ENCODE measurements around the gene FITM1. TPM values are rescaled to one million over a fixed set of nuclear protein-coding genes. Genes with fewer than 3 reads are reported as not detected.
A peak's percentile ranks its signal among the peaks of the same experiment; 100 is the strongest.

The FITM1 gene
- total RNA-seq, 1 donor from 2014 or later, result 0.42 TPM

DNA sequence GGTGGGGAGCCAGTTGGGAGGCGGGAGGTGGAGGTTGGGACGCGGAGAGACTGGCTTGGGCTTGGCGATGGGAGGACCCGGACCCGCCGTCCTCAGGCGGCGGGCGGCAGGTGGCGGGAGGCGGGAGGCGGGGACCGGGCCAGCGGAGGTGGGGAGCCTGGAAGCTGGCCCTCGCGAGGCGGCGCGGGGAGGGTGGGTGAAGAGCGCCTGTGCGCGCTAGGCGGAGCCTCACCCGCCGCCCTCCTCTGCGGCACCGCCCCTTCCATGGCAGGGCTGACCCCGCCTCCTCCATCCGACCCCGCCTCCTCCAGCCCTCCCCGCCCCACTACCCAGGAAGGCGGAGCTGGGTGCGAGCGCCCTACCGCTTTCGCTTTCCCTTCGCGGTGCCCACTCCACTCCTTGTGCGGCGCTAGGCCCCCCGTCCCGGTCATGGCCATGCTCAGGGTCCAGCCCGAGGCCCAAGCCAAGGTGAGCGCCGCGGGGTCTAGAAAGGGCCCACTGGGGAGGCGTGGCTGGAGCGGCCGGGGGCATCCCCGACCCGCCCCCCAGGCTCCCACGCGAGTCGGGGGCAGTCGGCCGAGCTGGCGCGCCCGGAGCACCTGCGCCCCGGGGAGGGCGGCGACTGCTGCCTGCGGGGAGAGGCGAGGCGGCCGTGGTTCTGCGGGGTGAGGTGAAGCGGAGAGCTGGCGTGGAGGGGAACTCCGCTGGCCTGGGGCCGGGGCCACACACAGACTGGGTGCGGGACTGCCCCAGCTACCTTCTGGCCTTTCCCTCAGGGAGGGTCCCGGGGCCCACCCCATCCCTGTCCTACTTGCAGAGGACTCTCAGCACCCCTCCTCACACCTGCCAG lies 5.6 kb downstream of the FITM1 start, which contains the start of gene PSME1:
PSME1 (plus strand) TSS at position 361 of the 850 bp plus-strand sequence; CDS start at position 430, 69 bp downstream.
- Mint-ChIP-seq H3K4me1 (peaks cover 43% of the 10 kb centered on the region), H3K36me3 (ENCODE audit: low read depth) (peaks cover 9% of the 10 kb centered on the region), H3K9me3 (no peaks in the 10 kb centered on the region), H3K27me3 (ENCODE audit: low read depth) (no peaks in the 10 kb centered on the region), H3K27ac (ENCODE audit: unreplicated experiment) (no peak within 1 kb of the TSS), H3K4me3 (peak within 1 kb of the TSS; percentile 91)
- DNase-seq (ENCODE audit: low read depth, low spot score), result peak; percentile 87
- TF ChIP-seq, protein P1, sequence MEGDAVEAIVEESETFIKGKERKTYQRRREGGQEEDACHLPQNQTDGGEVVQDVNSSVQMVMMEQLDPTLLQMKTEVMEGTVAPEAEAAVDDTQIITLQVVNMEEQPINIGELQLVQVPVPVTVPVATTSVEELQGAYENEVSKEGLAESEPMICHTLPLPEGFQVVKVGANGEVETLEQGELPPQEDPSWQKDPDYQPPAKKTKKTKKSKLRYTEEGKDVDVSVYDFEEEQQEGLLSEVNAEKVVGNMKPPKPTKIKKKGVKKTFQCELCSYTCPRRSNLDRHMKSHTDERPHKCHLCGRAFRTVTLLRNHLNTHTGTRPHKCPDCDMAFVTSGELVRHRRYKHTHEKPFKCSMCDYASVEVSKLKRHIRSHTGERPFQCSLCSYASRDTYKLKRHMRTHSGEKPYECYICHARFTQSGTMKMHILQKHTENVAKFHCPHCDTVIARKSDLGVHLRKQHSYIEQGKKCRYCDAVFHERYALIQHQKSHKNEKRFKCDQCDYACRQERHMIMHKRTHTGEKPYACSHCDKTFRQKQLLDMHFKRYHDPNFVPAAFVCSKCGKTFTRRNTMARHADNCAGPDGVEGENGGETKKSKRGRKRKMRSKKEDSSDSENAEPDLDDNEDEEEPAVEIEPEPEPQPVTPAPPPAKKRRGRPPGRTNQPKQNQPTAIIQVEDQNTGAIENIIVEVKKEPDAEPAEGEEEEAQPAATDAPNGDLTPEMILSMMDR (conservative IDR thresholded peaks at IDR 0.05), result no peak

DNA sequence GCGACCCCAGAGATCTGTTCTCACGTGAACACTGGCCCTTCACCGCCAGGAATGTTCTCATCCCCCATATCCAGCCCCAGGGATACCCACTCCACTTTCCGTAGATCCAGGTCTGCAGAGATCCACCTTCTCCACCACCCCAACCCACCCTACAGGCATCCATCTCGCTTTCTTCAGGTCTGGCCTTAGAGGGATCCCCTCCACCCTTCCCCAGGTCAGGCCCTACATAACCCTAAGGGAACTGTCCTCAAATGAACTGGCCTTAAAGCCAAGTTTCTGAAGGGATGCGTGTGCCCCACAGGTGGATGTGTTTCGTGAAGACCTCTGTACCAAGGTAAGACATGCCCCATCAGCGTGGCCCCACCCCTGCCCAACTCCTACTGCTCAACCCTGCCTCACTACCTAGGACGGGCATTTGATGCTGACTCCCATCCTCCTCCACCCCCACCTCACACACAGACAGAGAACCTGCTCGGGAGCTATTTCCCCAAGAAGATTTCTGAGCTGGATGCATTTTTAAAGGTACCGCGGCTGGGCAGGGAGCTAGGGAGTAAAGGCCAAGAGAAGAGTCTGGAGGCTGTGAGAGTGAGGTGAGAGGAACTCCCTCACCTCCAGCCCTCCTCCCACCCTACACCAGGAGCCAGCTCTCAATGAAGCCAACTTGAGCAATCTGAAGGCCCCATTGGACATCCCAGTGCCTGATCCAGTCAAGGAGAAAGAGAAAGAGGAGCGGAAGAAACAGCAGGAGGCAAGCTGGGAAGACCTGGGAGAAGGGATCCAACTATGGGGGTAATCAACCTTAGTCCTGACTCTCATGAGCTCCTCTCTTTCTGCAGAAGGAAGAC lies 6.4 kb downstream of the FITM1 start:
- Mint-ChIP-seq H3K4me3 (peak overlapping the region; percentile 89), H3K36me3 (ENCODE audit: low read depth) (peaks cover 9% of the 10 kb centered on the region), H3K27ac (ENCODE audit: unreplicated experiment) (no peak overlapping the region), H3K9me3 (no peaks in the 10 kb centered on the region), H3K27me3 (ENCODE audit: low read depth) (no peaks in the 10 kb centered on the region), H3K4me1 (peaks cover 47% of the 10 kb centered on the region)
- no peak for DNase-seq (ENCODE audit: low read depth, low spot score)
- TF ChIP-seq, protein P1 (conservative IDR thresholded peaks at IDR 0.05), result no peak

GRCh38 chr14:24137529-24138395 lies 7.3 kb downstream of the FITM1 start:
- Mint-ChIP-seq H3K36me3 (ENCODE audit: low read depth) (peaks cover 9% of the 10 kb centered on the region), H3K27me3 (ENCODE audit: low read depth) (no peaks in the 10 kb centered on the region), H3K4me1 (peaks cover 48% of the 10 kb centered on the region), H3K27ac (ENCODE audit: unreplicated experiment) (peak overlapping the region; percentile 71), H3K9me3 (no peaks in the 10 kb centered on the region), H3K4me3 (peak overlapping the region; percentile 89)
- no peak for DNase-seq (ENCODE audit: low read depth, low spot score)
- TF ChIP-seq, protein P1 (conservative IDR thresholded peaks at IDR 0.05), result no peak

- Mint-ChIP-seq H3K9me3 (no peaks in the 10 kb centered on the region), H3K4me3 (peak overlapping the region; percentile 89), H3K27ac (ENCODE audit: unreplicated experiment) (peak overlapping the region; percentile 71), H3K27me3 (ENCODE audit: low read depth) (no peaks in the 10 kb centered on the region), H3K36me3 (ENCODE audit: low read depth) (peaks cover 9% of the 10 kb centered on the region), H3K4me1 (peaks cover 48% of the 10 kb centered on the region)
- TF ChIP-seq, protein P1 (conservative IDR thresholded peaks at IDR 0.05), result no peak
- no peak for DNase-seq (ENCODE audit: low read depth, low spot score)
These were observed 8.2 kb downstream of the FITM1 start for GRCh38 chr14:24138396-24139271.

All from neural crest cell (in vitro differentiated cells).